ENCODE measurements around the gene NKD1.

NKD1 gene

DNA sequence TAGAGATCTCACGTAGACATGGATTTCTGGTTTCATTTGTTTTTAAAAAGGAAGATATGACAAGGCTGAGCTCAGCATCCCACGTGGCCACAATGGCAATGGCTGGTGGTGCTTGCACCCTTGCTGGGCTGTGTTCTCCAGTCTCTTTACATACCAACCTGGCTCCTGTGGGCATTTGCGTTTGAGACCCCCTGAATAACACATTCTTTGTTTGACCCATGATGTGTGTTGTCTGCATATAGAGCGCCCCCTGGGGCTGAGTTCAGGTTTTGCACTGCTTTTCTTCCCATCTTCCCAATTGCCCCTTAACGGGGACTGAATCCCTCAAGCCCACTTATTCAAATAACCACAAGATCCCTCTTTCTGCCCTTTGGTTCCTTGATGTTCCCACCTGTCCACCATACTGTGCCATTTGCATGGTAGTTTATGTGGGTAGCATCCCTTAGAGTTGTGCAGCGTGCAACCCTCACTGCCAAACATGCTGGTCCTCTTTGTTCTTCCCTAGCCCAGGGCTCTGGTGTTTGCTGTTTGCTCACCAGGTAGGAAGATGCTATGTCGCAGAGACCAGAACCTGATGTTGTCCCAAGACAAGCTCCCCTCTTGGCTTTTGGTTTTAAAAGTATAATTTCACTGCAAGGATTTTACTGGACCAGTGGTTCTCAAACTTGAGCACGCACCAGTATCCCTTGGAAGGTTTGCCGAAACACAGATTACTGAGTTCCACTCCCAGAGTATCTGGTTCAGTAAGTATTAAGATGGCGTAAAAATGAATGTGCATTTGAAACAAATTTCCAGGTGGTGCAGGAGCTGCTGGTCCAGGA is 38.5 kb upstream of the NKD1 start:
- in situ Hi-C loops (cut with HindIII; ENCODE audit: low sequenced_read_pairs), result no loop called here
- TF ChIP-seq, protein P1, sequence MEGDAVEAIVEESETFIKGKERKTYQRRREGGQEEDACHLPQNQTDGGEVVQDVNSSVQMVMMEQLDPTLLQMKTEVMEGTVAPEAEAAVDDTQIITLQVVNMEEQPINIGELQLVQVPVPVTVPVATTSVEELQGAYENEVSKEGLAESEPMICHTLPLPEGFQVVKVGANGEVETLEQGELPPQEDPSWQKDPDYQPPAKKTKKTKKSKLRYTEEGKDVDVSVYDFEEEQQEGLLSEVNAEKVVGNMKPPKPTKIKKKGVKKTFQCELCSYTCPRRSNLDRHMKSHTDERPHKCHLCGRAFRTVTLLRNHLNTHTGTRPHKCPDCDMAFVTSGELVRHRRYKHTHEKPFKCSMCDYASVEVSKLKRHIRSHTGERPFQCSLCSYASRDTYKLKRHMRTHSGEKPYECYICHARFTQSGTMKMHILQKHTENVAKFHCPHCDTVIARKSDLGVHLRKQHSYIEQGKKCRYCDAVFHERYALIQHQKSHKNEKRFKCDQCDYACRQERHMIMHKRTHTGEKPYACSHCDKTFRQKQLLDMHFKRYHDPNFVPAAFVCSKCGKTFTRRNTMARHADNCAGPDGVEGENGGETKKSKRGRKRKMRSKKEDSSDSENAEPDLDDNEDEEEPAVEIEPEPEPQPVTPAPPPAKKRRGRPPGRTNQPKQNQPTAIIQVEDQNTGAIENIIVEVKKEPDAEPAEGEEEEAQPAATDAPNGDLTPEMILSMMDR (IDR thresholded peaks at IDR 0.05; ENCODE audit: low read depth, low read length), result peak; percentile 67

DNA sequence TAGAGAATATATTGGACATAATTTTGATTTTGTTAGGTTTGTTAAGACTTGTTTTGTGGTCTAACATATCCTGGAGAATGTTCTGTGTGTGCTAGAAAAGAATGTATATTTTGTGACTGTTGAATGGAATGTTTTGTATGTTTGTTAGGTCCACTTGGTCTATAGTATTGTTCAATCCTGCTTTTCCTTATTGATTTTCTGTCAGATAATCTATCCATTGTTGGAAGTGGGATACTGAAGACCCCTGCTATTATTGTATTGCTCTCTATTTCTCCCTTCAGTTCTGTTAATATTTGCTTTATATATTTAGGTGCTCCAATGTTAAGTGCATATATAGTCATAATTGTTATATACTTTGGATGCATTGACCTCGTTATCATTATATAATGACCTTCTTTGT is 33.0 kb upstream of the NKD1 start:
- no peak overlapping the region for H3K4me3 ChIP-seq (ENCODE audit: low read depth, low read length)
- DNase-seq (ENCODE audit: low read depth, low spot score), result no peak
- TF ChIP-seq, protein P1 (IDR thresholded peaks at IDR 0.05; ENCODE audit: low read depth, low read length), result no peak
- in situ Hi-C loops (cut with HindIII; ENCODE audit: low sequenced_read_pairs), result no loop called here

More for the DNA sequence above, 38.5 kb upstream of the NKD1 start:
- H3K4me3 ChIP-seq (ENCODE audit: low read depth, low read length), result no peak overlapping the region
- DNase-seq (ENCODE audit: low read depth, low spot score), result peak; percentile 5

DNA sequence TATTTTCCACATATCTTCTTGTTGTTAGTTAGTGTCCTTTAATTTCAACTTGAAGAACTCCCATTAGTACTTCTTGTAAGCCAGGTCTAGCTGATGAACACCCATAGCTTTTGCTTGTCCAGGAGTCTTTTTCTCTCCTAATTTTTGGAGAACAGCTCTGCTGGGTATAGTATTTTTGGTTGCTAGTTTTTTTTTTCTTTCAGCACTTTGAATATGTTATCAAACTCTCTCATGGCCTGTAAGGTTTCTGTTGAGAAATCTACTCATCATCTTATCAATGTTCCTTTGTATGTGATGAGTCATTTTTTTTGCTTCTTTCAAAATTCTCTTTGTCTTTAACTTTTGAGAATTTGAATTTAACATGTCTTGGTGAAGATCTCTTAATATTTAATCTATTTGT is 31.8 kb upstream of the NKD1 start:
- in situ Hi-C loops (cut with HindIII; ENCODE audit: low sequenced_read_pairs), result no loop called here
- TF ChIP-seq, protein P1 (IDR thresholded peaks at IDR 0.05; ENCODE audit: low read depth, low read length), result no peak
- no peak for DNase-seq (ENCODE audit: low read depth, low spot score)
- no peak overlapping the region for H3K4me3 ChIP-seq (ENCODE audit: low read depth, low read length)

DNA sequence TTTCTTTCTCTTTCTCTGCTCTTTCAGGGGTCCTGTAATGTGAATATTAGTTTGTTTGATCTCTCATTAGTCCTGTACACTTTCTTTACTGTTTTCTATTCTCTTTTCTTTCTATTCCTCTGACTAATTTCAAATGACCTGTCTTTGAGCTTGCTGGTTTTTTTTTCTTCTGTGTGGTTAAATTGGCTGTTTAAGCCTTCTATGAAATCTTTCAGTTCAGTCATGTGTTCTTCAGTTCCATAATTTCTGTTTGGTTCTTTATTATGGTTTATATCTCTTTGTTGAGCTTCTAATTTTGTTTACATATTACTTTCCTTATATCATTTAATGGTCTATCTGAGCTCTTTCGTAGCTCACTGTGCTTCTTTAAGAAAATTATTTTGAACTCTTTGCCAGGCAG is 31.3 kb upstream of the NKD1 start:
- TF ChIP-seq, protein P1 (IDR thresholded peaks at IDR 0.05; ENCODE audit: low read depth, low read length), result no peak
- DNase-seq (ENCODE audit: low read depth, low spot score), result no peak
- in situ Hi-C loops (cut with HindIII; ENCODE audit: low sequenced_read_pairs), result no loop called here
- H3K4me3 ChIP-seq (ENCODE audit: low read depth, low read length), result no peak overlapping the region

DNA sequence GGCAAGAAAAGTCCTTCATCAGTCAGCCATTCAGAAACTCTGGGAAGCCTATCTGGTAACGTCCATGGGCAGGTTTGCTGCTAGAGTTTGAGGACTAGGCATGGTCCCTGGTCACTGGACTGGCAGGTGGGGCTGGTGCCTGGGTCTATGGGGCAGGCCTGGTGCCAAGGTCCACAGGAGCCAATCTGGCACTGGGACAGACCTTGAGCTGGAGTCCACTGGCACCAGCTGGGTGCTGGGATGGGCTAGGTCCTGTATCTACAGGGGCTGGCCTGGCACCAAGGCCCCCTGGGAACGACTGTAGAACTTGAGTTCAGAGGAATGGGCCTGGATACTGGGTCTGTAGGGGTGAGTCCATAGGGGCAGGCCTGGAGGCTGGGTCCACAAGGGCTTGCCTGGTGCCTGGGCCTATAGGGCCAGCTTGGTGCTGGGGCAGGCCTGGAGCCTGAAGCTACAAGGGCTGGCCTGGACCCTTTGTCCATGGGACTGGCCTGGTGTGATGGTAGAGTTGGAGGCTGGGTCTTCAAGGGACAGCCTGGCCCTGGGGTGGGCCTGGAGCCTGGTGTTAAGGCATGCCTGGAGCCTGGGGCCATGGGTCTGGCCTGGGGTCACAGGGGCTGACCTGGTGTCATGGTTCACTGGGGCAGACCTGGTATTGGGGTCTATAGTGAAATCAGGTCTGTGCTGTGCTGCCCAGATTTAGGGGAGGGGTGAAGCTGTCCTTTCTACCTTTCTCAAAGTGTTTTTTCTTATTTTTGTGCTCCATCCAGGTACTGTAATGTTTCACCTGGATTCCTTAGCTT is 30.5 kb upstream of the NKD1 start:
- TF ChIP-seq, protein P1 (IDR thresholded peaks at IDR 0.05; ENCODE audit: low read depth, low read length), result no peak
- in situ Hi-C loops (cut with HindIII; ENCODE audit: low sequenced_read_pairs), result no loop called here
- no peak overlapping the region for H3K4me3 ChIP-seq (ENCODE audit: low read depth, low read length)
- no peak for DNase-seq (ENCODE audit: low read depth, low spot score)

DNA sequence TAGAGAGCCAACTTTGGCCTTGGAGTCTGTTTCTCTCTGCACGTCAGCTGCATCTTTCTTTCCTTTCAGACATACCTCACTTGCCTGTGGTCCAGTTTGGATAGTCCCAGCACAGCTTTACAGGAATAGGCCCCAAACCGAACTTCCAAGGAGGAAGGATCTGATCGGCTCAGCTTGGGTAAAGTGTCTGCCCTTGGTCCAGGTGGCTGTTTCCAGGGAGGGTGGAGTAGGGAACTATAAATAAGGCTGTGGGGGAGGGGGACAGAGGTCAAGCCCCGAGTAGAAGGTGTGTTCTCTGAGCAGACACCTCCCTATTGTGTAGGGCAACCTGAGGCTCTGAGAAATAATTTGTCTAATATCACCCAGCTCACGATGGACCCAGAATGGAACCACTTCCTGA is 29.2 kb upstream of the NKD1 start:
- TF ChIP-seq, protein P1 (IDR thresholded peaks at IDR 0.05; ENCODE audit: low read depth, low read length), result no peak
- H3K4me3 ChIP-seq (ENCODE audit: low read depth, low read length), result no peak overlapping the region
- in situ Hi-C loops (cut with HindIII; ENCODE audit: low sequenced_read_pairs), result no loop called here
- DNase-seq (ENCODE audit: low read depth, low spot score), result no peak

Measured in astrocyte of the spinal cord (primary cell).